Measurements from ENCODE around the gene BCL6.

The BCL6 gene

GRCh38 chr3:187700249-187700648 is 45.0 kb downstream of the BCL6 start:
- Histone ChIP-seq H3K4me2 (ENCODE audit: low read length) (no peak overlapping the region), H3K4me3 (ENCODE audit: low read length) (no peak overlapping the region), H3K9ac (ENCODE audit: low read depth, low read length) (no peak overlapping the region)

GRCh38 chr3:187698499-187699399 is 46.5 kb downstream of the BCL6 start:
- Histone ChIP-seq H3K9ac (ENCODE audit: low read depth, low read length) (no peak overlapping the region), H3K27me3 (ENCODE audit: control insufficient read depth, insufficient read depth, low read length) (peaks cover 27% of the 10 kb centered on the region), H3K4me2 (ENCODE audit: low read length) (no peak overlapping the region), H3K36me3 (ENCODE audit: insufficient read depth, low read length) (no peaks in the 10 kb centered on the region), H3K9me3 (replicated peaks; ENCODE audit: low read length) (no peaks in the 10 kb centered on the region), H3K4me1 (ENCODE audit: control insufficient read depth, insufficient read depth, low read length) (no peaks in the 10 kb centered on the region), H3K4me3 (ENCODE audit: low read length) (no peak overlapping the region)

More at GRCh38 chr3:187700249-187700648, 45.0 kb downstream of the BCL6 start:
- no peaks in the 10 kb centered on the region for H3K36me3 ChIP-seq (ENCODE audit: insufficient read depth, low read length)
- H3K27me3 ChIP-seq (ENCODE audit: control insufficient read depth, insufficient read depth, low read length), result peaks cover 19% of the 10 kb centered on the region
- no peaks in the 10 kb centered on the region for H3K9me3 ChIP-seq (replicated peaks; ENCODE audit: low read length)
- no peaks in the 10 kb centered on the region for H3K4me1 ChIP-seq (ENCODE audit: control insufficient read depth, insufficient read depth, low read length)

- Histone ChIP-seq H3K9ac (ENCODE audit: low read depth, low read length) (no peak overlapping the region), H3K4me2 (ENCODE audit: low read length) (no peak overlapping the region), H3K9me3 (replicated peaks; ENCODE audit: low read length) (no peaks in the 10 kb centered on the region), H3K36me3 (ENCODE audit: insufficient read depth, low read length) (no peaks in the 10 kb centered on the region), H3K4me1 (ENCODE audit: control insufficient read depth, insufficient read depth, low read length) (no peaks in the 10 kb centered on the region), H3K4me3 (ENCODE audit: low read length) (no peak overlapping the region), H3K27me3 (ENCODE audit: control insufficient read depth, insufficient read depth, low read length) (peaks cover 29% of the 10 kb centered on the region)
Observed at GRCh38 chr3:187696021-187696420, 49.2 kb downstream of the BCL6 start.

GRCh38 chr3:187695449-187695848 is 49.8 kb downstream of the BCL6 start:
- H3K9ac ChIP-seq (ENCODE audit: low read depth, low read length), result no peak overlapping the region
- H3K4me2 ChIP-seq (ENCODE audit: low read length), result no peak overlapping the region
- peaks cover 27% of the 10 kb centered on the region for H3K27me3 ChIP-seq (ENCODE audit: control insufficient read depth, insufficient read depth, low read length)
- no peaks in the 10 kb centered on the region for H3K4me1 ChIP-seq (ENCODE audit: control insufficient read depth, insufficient read depth, low read length)
- H3K36me3 ChIP-seq (ENCODE audit: insufficient read depth, low read length), result no peaks in the 10 kb centered on the region
- H3K4me3 ChIP-seq (ENCODE audit: low read length), result no peak overlapping the region
- no peaks in the 10 kb centered on the region for H3K9me3 ChIP-seq (replicated peaks; ENCODE audit: low read length)

- Histone ChIP-seq H3K36me3 (ENCODE audit: insufficient read depth, low read length) (no peaks in the 10 kb centered on the region), H3K4me3 (ENCODE audit: low read length) (no peak overlapping the region)
Observed at GRCh38 chr3:187694801-187695200, 50.5 kb downstream of the BCL6 start.

GRCh38 chr3:187693431-187693830 is 51.8 kb downstream of the BCL6 start:
- Histone ChIP-seq H3K4me1 (ENCODE audit: control insufficient read depth, insufficient read depth, low read length) (no peaks in the 10 kb centered on the region), H3K4me2 (ENCODE audit: low read length) (no peak overlapping the region), H3K9ac (ENCODE audit: low read depth, low read length) (no peak overlapping the region), H3K36me3 (ENCODE audit: insufficient read depth, low read length) (no peaks in the 10 kb centered on the region), H3K9me3 (replicated peaks; ENCODE audit: low read length) (no peaks in the 10 kb centered on the region), H3K4me3 (ENCODE audit: low read length) (no peak overlapping the region), H3K27me3 (ENCODE audit: control insufficient read depth, insufficient read depth, low read length) (peaks cover 38% of the 10 kb centered on the region)

More at GRCh38 chr3:187694801-187695200, 50.5 kb downstream of the BCL6 start:
- peaks cover 31% of the 10 kb centered on the region for H3K27me3 ChIP-seq (ENCODE audit: control insufficient read depth, insufficient read depth, low read length)
- H3K9me3 ChIP-seq (replicated peaks; ENCODE audit: low read length), result no peaks in the 10 kb centered on the region
- H3K9ac ChIP-seq (ENCODE audit: low read depth, low read length), result no peak overlapping the region
- no peak overlapping the region for H3K4me2 ChIP-seq (ENCODE audit: low read length)
- H3K4me1 ChIP-seq (ENCODE audit: control insufficient read depth, insufficient read depth, low read length), result no peaks in the 10 kb centered on the region

GRCh38 chr3:187689984-187690383 is 55.3 kb downstream of the BCL6 start:
- no peak overlapping the region for H3K4me2 ChIP-seq (ENCODE audit: low read length)

GRCh38 chr3:187686621-187687273 is 58.5 kb downstream of the BCL6 start:
- no peaks in the 10 kb centered on the region for H3K4me1 ChIP-seq (ENCODE audit: control insufficient read depth, insufficient read depth, low read length)
- no peak overlapping the region for H3K4me3 ChIP-seq (ENCODE audit: low read length)
- H3K36me3 ChIP-seq (ENCODE audit: insufficient read depth, low read length), result no peaks in the 10 kb centered on the region
- no peak overlapping the region for H3K9ac ChIP-seq (ENCODE audit: low read depth, low read length)
- peaks cover 31% of the 10 kb centered on the region for H3K27me3 ChIP-seq (ENCODE audit: control insufficient read depth, insufficient read depth, low read length)
- H3K4me2 ChIP-seq (ENCODE audit: low read length), result no peak overlapping the region
- no peaks in the 10 kb centered on the region for H3K9me3 ChIP-seq (replicated peaks; ENCODE audit: low read length)

More at GRCh38 chr3:187689984-187690383, 55.3 kb downstream of the BCL6 start:
- no peaks in the 10 kb centered on the region for H3K4me1 ChIP-seq (ENCODE audit: control insufficient read depth, insufficient read depth, low read length)
- no peaks in the 10 kb centered on the region for H3K9me3 ChIP-seq (replicated peaks; ENCODE audit: low read length)
- H3K36me3 ChIP-seq (ENCODE audit: insufficient read depth, low read length), result no peaks in the 10 kb centered on the region
- no peak overlapping the region for H3K4me3 ChIP-seq (ENCODE audit: low read length)
- H3K9ac ChIP-seq (ENCODE audit: low read depth, low read length), result no peak overlapping the region
- peaks cover 31% of the 10 kb centered on the region for H3K27me3 ChIP-seq (ENCODE audit: control insufficient read depth, insufficient read depth, low read length)

GRCh38 chr3:187685948-187686347 is 59.3 kb downstream of the BCL6 start:
- Histone ChIP-seq H3K4me2 (ENCODE audit: low read length) (no peak overlapping the region), H3K4me1 (ENCODE audit: control insufficient read depth, insufficient read depth, low read length) (no peaks in the 10 kb centered on the region)

GRCh38 chr3:187684880-187685279 is 60.4 kb downstream of the BCL6 start:
- Histone ChIP-seq H3K4me1 (ENCODE audit: control insufficient read depth, insufficient read depth, low read length) (no peaks in the 10 kb centered on the region), H3K4me3 (ENCODE audit: low read length) (no peak overlapping the region)

More at GRCh38 chr3:187685948-187686347, 59.3 kb downstream of the BCL6 start:
- Histone ChIP-seq H3K4me3 (ENCODE audit: low read length) (no peak overlapping the region), H3K27me3 (ENCODE audit: control insufficient read depth, insufficient read depth, low read length) (peaks cover 37% of the 10 kb centered on the region), H3K36me3 (ENCODE audit: insufficient read depth, low read length) (no peaks in the 10 kb centered on the region), H3K9me3 (replicated peaks; ENCODE audit: low read length) (no peaks in the 10 kb centered on the region), H3K9ac (ENCODE audit: low read depth, low read length) (no peak overlapping the region)

GRCh38 chr3:187684444-187684843 is 60.8 kb downstream of the BCL6 start:
- H3K36me3 ChIP-seq (ENCODE audit: insufficient read depth, low read length), result no peaks in the 10 kb centered on the region
- no peak overlapping the region for H3K9ac ChIP-seq (ENCODE audit: low read depth, low read length)
- H3K9me3 ChIP-seq (replicated peaks; ENCODE audit: low read length), result no peaks in the 10 kb centered on the region
- H3K4me1 ChIP-seq (ENCODE audit: control insufficient read depth, insufficient read depth, low read length), result no peaks in the 10 kb centered on the region
- no peak overlapping the region for H3K4me2 ChIP-seq (ENCODE audit: low read length)
- peaks cover 34% of the 10 kb centered on the region for H3K27me3 ChIP-seq (ENCODE audit: control insufficient read depth, insufficient read depth, low read length)
- no peak overlapping the region for H3K4me3 ChIP-seq (ENCODE audit: low read length)

More at GRCh38 chr3:187684880-187685279, 60.4 kb downstream of the BCL6 start:
- Histone ChIP-seq H3K9ac (ENCODE audit: low read depth, low read length) (no peak overlapping the region), H3K9me3 (replicated peaks; ENCODE audit: low read length) (no peaks in the 10 kb centered on the region), H3K36me3 (ENCODE audit: insufficient read depth, low read length) (no peaks in the 10 kb centered on the region), H3K27me3 (ENCODE audit: control insufficient read depth, insufficient read depth, low read length) (peaks cover 37% of the 10 kb centered on the region), H3K4me2 (ENCODE audit: low read length) (no peak overlapping the region)

Data from skeletal muscle satellite cell (primary cell).